Breast epithelium (tissue), 4 donors: ENCODE measurements around the gene ROR2. TPM values are rescaled to one million over a fixed set of nuclear protein-coding genes. Genes with fewer than 3 reads are reported as not detected.
"Not testable (repeated sequence)": the region's sequence is repeated elsewhere in the genome, so short reads cannot be mapped to it uniquely, and the experiment has no call there.

Source experiments
- DNase-seq, 2 donors: peaks; one replicate each; pipeline ENCODE4 v3.0.0-alpha.2; 2019; ENCODE audit warnings: low spot score in 2 of 2
- H3K27ac ChIP-seq, 2 donors: fragments of 200-600 bp; sonication (generic) in 1 of 2; one replicate each; pipeline ENCODE4 v1.5.1; 2016 to 2019; ENCODE audit warnings: mild to moderate bottlenecking in 1 of 2
- H3K27me3 ChIP-seq, 2 donors: fragments of 200-600 bp; sonication (generic) in 1 of 2; one replicate each; pipeline versions ENCODE4 v1.5.1 to v1.6.0; 2017 to 2019; ENCODE audit warnings: control low read depth in 1 of 2, mild to moderate bottlenecking in 1 of 2
- H3K36me3 ChIP-seq: fragments of 200-600 bp; one replicate; pipeline ENCODE4 v1.5.1; 2019
- H3K4me1 ChIP-seq, 2 donors: fragments of 200-600 bp; sonication (generic); one replicate each; pipeline ENCODE4 v1.5.1; 2016 to 2019; ENCODE audit warnings: control low read depth in 1 of 2
- H3K4me3 ChIP-seq, 3 donors: fragments of 200-600 bp; sonication (generic); 1 replicate in 2 of 3; 2 replicates in 1 of 3; pipeline ENCODE4 v1.5.1; 2016 to 2019; ENCODE audit warnings: mild to moderate bottlenecking in 3 of 3, moderate library complexity in 2 of 3
- H3K9me3 ChIP-seq, 2 donors: fragments of 200-600 bp; sonication (generic) in 1 of 2; one replicate each; pipeline ENCODE4 v1.5.1; 2016 to 2019; ENCODE audit warnings: control low read depth in 1 of 2
- POLR2A ChIP-seq: fragments of 450-650 bp; IDR thresholded peaks from one replicate; pipeline ENCODE4 v1.6.1; 2016; ENCODE audit warnings: antibody characterized with exemption, mild to moderate bottlenecking, moderate library complexity
- POLR2AphosphoS5 ChIP-seq, 3 donors: sonication (generic); formaldehyde crosslinking; IDR thresholded peaks; one replicate each; pipeline ENCODE4 v1.6.1; 2017; ENCODE audit warnings: antibody characterized with exemption in 3 of 3
- intact Hi-C: fragments of 100-400 bp; cut with DNase I; formaldehyde crosslinking; loops from one replicate; pipeline ENCODE4 v1.15.1; 2023; ENCODE audit warnings: low total_unique reads
- total RNA-seq, 3 donors: library from RNA; depleted of rRNA; stranded (reverse); fragments of >200 nt; gene quantifications; one replicate each; pipeline ENCODE4 v1.1.0, GENCODE V29; 2016
- TF ChIP-seq, protein P1 (sequence below), 3 donors: fragments of 450-650 bp; IDR thresholded peaks; one replicate each; pipeline ENCODE4 v1.5.1; 2016 to 2017; ENCODE audit warnings: antibody characterized with exemption in 3 of 3, mild to moderate bottlenecking in 3 of 3, moderate library complexity in 3 of 3

Gene ROR2
- total RNA-seq, 3 donors from 2014 or later, result 2.1 to 25.6 (median 10.2) TPM

DNA sequence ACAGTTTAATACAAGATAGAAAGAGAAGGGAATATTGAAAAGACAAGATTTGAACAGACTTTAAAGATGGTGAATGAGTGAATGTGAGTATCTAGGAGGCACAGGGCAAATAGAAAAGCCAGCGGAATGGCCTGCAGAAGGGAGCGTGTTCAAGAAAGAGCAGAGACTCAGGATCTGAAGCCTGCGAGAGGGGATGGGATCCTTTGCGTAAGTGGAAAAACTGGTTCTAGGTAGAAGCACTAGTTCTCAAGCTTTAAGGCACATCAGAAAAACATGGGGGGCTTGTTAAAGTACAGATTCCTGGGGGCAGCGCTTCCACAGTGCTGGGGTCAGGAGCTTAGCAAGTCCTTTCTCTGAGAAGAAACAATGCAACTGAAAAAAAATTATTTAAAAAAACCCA lies 431.6 kb downstream of the ROR2 start:
- H3K4me1 ChIP-seq, result no peaks in the 10 kb centered on the region
- intact Hi-C loops, result no loop called here
- no peak for TF ChIP-seq POLR2AphosphoS5 (IDR thresholded peaks at IDR 0.05)
- no peak for DNase-seq
- H3K4me3 ChIP-seq, result no peak overlapping the region
- H3K9me3 ChIP-seq, result peaks cover 0 to 8% of the 10 kb centered on the region in 2 donors
- H3K27me3 ChIP-seq, result no peaks in the 10 kb centered on the region
- H3K27ac ChIP-seq, result no peak overlapping the region
- H3K36me3 ChIP-seq, result no peaks in the 10 kb centered on the region

DNA sequence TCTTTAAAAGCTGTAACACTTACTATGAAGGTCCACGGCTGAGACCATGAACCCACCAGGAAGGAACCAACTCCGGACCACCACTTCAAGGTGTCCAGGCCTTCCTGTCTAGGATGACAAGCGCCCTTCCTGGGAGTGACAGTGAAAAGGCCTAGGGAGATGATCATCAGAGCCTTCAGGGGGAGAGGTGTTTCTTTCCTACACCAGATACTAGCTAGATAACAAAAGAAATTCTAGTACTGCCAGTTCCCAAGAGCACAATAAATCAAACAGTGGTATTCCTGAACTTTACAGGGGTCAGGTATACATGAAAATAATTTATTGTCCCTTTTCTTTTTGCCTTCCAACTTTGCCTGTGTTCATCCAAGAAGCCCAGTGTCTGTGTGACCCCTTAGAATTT lies 432.2 kb downstream of the ROR2 start:
- Histone ChIP-seq H3K9me3 (peaks cover 0 to 8% of the 10 kb centered on the region in 2 donors), H3K4me1 (no peaks in the 10 kb centered on the region), H3K4me3 (no peak overlapping the region), H3K36me3 (no peaks in the 10 kb centered on the region), H3K27ac (no peak overlapping the region), H3K27me3 (no peaks in the 10 kb centered on the region)
- intact Hi-C loops, result no loop called here
- DNase-seq, result no peak
- no peak for TF ChIP-seq POLR2AphosphoS5 (IDR thresholded peaks at IDR 0.05)
- no peak for TF ChIP-seq POLR2A
- TF ChIP-seq, protein P1, sequence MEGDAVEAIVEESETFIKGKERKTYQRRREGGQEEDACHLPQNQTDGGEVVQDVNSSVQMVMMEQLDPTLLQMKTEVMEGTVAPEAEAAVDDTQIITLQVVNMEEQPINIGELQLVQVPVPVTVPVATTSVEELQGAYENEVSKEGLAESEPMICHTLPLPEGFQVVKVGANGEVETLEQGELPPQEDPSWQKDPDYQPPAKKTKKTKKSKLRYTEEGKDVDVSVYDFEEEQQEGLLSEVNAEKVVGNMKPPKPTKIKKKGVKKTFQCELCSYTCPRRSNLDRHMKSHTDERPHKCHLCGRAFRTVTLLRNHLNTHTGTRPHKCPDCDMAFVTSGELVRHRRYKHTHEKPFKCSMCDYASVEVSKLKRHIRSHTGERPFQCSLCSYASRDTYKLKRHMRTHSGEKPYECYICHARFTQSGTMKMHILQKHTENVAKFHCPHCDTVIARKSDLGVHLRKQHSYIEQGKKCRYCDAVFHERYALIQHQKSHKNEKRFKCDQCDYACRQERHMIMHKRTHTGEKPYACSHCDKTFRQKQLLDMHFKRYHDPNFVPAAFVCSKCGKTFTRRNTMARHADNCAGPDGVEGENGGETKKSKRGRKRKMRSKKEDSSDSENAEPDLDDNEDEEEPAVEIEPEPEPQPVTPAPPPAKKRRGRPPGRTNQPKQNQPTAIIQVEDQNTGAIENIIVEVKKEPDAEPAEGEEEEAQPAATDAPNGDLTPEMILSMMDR (IDR thresholded peaks at IDR 0.05), result no peak

DNA sequence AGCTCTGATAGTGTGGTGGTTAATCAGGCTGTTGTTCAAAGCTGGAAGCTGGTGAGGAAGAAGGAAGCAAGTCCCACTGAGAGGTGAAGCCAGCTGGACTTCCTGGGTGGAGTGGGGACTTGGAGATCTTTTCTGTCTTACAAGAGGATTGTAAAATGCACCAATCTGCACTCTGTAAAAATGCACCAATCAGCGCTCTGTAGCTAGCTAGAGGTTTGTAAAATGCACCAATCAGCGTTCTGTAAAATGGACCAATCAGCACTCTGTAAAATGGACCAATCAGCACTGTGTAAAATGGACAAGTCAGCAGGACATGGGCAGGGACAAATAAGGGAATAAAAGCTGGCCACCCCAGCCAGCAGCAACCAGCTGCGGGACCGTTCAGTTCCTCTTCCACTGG lies 432.7 kb downstream of the ROR2 start:
- intact Hi-C loops, DNase-seq, H3K4me3 ChIP-seq, H3K4me1 ChIP-seq, H3K27ac ChIP-seq, H3K9me3 ChIP-seq, H3K36me3 ChIP-seq, H3K27me3 ChIP-seq: not testable (repeated sequence)

DNA sequence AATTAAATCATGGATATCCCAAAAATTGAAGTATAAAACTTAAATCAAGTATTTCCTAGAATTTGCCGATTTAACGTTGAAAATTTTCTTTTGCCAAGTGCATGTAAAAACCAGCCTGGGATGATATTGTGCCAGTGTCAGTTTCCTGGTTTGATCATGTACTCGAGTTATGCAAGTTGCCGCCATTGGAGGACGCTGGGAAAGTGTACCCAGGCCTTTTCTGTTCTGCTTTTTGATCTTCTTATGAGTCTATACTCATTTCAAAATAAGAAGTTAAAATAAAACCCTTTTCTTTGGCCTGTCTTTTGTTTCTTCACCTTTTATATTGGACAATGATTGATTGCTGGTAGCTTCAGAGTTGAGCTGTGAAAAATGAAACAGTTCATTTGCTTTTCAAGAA lies 433.3 kb downstream of the ROR2 start:
- no peaks in the 10 kb centered on the region for H3K4me1 ChIP-seq
- intact Hi-C loops, result no loop called here
- no peaks in the 10 kb centered on the region for H3K36me3 ChIP-seq
- no peak overlapping the region for H3K4me3 ChIP-seq
- H3K27ac ChIP-seq, result no peak overlapping the region
- no peak for TF ChIP-seq POLR2AphosphoS5 (IDR thresholded peaks at IDR 0.05)
- TF ChIP-seq, protein P1 (IDR thresholded peaks at IDR 0.05), result no peak
- TF ChIP-seq POLR2A, result no peak
- DNase-seq, result no peak
- peaks cover 0 to 8% of the 10 kb centered on the region in 2 donors for H3K9me3 ChIP-seq
- H3K27me3 ChIP-seq, result no peaks in the 10 kb centered on the region

DNA sequence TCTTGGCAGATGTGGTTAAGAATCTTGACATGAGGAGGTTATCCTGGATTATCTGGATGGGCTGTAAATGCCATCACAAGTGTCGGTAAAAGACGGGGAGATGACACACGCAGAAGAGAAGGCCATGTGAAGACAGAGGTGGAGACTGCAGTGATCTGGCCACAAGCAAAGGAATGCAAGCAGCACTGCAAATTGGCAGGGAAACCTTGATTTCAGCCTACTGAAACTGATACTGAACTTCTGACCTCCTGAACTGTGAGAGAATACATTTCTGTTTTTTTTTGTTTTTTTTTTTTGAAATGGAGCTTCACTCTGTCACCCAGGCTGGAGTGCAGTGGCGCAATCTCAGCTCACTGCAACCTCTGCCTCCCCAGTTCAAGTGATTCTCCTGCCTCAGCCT lies 433.9 kb downstream of the ROR2 start:
- intact Hi-C loops, result no loop called here
- Histone ChIP-seq H3K36me3 (no peaks in the 10 kb centered on the region), H3K27ac (no peak overlapping the region)

DNA sequence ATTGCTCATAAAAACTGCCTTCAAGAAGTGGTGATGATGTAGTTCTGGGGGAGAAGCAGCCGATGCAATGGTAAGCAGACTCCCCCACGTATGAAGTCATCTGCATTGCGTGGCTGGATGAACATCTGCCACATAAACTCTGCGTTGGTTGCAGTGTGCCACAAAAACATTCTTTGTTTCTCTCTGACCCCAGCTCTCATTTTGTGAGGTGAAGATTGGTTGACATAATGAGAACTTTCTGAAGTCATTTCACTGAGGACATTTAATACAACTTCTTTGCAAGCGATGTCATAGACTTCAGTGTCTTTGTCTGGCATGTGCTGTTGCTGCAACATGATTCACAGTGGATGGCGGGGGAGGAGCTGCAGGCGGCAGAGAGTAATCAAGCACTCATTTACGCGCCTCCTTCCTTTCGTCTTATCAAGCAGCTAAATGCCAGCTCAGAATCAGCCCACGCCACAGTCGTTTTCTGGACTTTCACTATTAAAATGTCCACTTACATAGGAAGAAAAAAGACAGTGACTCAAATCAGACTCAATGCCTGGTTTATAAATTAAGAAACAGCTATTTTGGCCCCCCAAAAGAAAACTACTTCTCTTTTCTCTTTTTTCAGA lies 434.8 kb downstream of the ROR2 start:
- Histone ChIP-seq H3K27ac (no peak overlapping the region), H3K27me3 (no peaks in the 10 kb centered on the region), H3K36me3 (no peaks in the 10 kb centered on the region), H3K9me3 (no peaks in the 10 kb centered on the region), H3K4me3 (peak overlapping the region in 2 of 3 donors; percentile 15 to 33), H3K4me1 (no peaks in the 10 kb centered on the region)
- DNase-seq, result no peak
- TF ChIP-seq POLR2A (no peak), POLR2AphosphoS5 (IDR thresholded peaks at IDR 0.05) (no peak)
- TF ChIP-seq, protein P1 (IDR thresholded peaks at IDR 0.05), result no peak
- intact Hi-C loops, result no loop called here

More for the DNA sequence above, 433.9 kb downstream of the ROR2 start:
- TF ChIP-seq, protein P1 (IDR thresholded peaks at IDR 0.05), result no peak
- no peak for TF ChIP-seq POLR2AphosphoS5 (IDR thresholded peaks at IDR 0.05)
- TF ChIP-seq POLR2A, result no peak
- H3K9me3 ChIP-seq, result peaks cover 0 to 5% of the 10 kb centered on the region in 2 donors
- no peaks in the 10 kb centered on the region for H3K27me3 ChIP-seq
- no peaks in the 10 kb centered on the region for H3K4me1 ChIP-seq
- no peak for DNase-seq
- H3K4me3 ChIP-seq, result no peak overlapping the region

Other genes starting within 250 kb of the ROR2 start
- 100 to 1,000 TPM in 1 of 3 donors, 10 to 100 TPM in 2; 89.8 to 109 (median 99.7) TPM for gene SPTLC1, start 165.2 kb upstream of the ROR2 start, total RNA-seq